HEK293 (cell line): Measurements from ENCODE around the gene PHLDB2.

ENCODE experiments used
- CTCF ChIA-PET: fragments of 350-600 bp; formaldehyde crosslinking; extraction: SDS; loops from one replicate; lab custom pipeline; 2021; ENCODE audit warnings: antibody characterized with exemption; lab: Yijun Ruan, JAX
- POLR2A ChIA-PET: fragments of 300-600 bp; formaldehyde crosslinking; extraction: SDS; loops from one replicate; lab custom pipeline; 2020; ENCODE audit warnings: antibody characterized with exemption, inconsistent platforms; lab: Yijun Ruan, JAX
- H3K27ac ChIP-seq: fragments of 200-500 bp; sonication (Bioruptor generic); 2 replicates; pipeline ENCODE4 v1.5.1; 2014; ENCODE audit warnings: low read depth, low read length, control low read depth, inconsistent platforms; ENCODE audit errors: extremely low read depth
- H3K36me3 ChIP-seq, 2 experiments: fragments of 200-500 bp in 1 of 2; sonication (Bioruptor generic) in 1 of 2; 1 replicate in 1 of 2; 2 replicates in 1 of 2; pipeline ENCODE4 v1.5.1; 2014 to 2017; ENCODE audit warnings: inconsistent platforms in 2 of 2, low read length in 2 of 2; ENCODE audit not compliant: control insufficient read depth in 2 of 2, insufficient read depth in 1 of 2
- H3K4me1 ChIP-seq: fragments of 200-500 bp; sonication (Bioruptor generic); 2 replicates; pipeline ENCODE4 v1.5.1; 2014; ENCODE audit warnings: mild to moderate bottlenecking, low read length, inconsistent platforms; ENCODE audit not compliant: control insufficient read depth, insufficient read depth
- H3K4me3 ChIP-seq: 2 replicates; pipeline ENCODE4 v1.5.1; 2011; ENCODE audit warnings: low read depth, mild to moderate bottlenecking, control low read depth, low read length, moderate library complexity
- H3K9me3 ChIP-seq: fragments of 200-500 bp; sonication (Bioruptor generic); 2 replicates; pipeline ENCODE4 v1.5.1; 2014; ENCODE audit warnings: low read depth, low read length, inconsistent platforms; ENCODE audit not compliant: control insufficient read depth, insufficient read depth
- KLF16 ChIP-seq: fragments of 450-650 bp; formaldehyde crosslinking; IDR thresholded peaks from 2 replicates; pipeline ENCODE4 v1.5.1; 2017; ENCODE audit warnings: missing biosample characterization, missing genetic modification characterization
- KLF7 ChIP-seq: fragments of 450-650 bp; formaldehyde crosslinking; IDR thresholded peaks from 2 replicates; pipeline ENCODE4 v1.5.1; 2016; ENCODE audit warnings: missing biosample characterization, missing genetic modification characterization, borderline replicate concordance
- SCRT2 ChIP-seq: fragments of 450-650 bp; formaldehyde crosslinking; IDR thresholded peaks from 2 replicates; pipeline ENCODE4 v1.5.1; 2016; ENCODE audit warnings: missing biosample characterization, missing genetic modification characterization
- TRIM28 ChIP-seq: IDR thresholded peaks from 2 replicates; pipeline ENCODE4 v1.6.1; 2011; ENCODE audit warnings: low read length, control low read depth, borderline replicate concordance
- ZBTB17 ChIP-seq: fragments of 450-650 bp; formaldehyde crosslinking; IDR thresholded peaks from 2 replicates; pipeline ENCODE4 v1.5.1; 2016; ENCODE audit warnings: missing biosample characterization, missing genetic modification characterization
- ZBTB21 ChIP-seq: fragments of 450-650 bp; formaldehyde crosslinking; IDR thresholded peaks from 2 replicates; pipeline ENCODE4 v1.5.1; 2017; ENCODE audit warnings: missing biosample characterization, missing genetic modification characterization
- ZNF266 ChIP-seq: fragments of 450-650 bp; formaldehyde crosslinking; IDR thresholded peaks from 2 replicates; pipeline ENCODE4 v1.5.1; 2016; ENCODE audit warnings: missing biosample characterization, missing genetic modification characterization, low read depth
- ZNF37A ChIP-seq: fragments of 450-650 bp; IDR thresholded peaks from 2 replicates; pipeline ENCODE4 v1.5.1; 2018; ENCODE audit warnings: missing biosample characterization, missing genetic modification characterization
- ZNF623 ChIP-seq: fragments of 450-650 bp; formaldehyde crosslinking; IDR thresholded peaks from 2 replicates; pipeline ENCODE4 v1.5.1; 2016; ENCODE audit warnings: missing biosample characterization, missing genetic modification characterization
- ZNF654 ChIP-seq: fragments of 450-650 bp; formaldehyde crosslinking; IDR thresholded peaks from 2 replicates; pipeline ENCODE4 v1.5.1; 2016; ENCODE audit warnings: low read depth, missing biosample characterization, missing genetic modification characterization
- ZXDB ChIP-seq: fragments of 450-650 bp; formaldehyde crosslinking; IDR thresholded peaks from 2 replicates; pipeline ENCODE4 v1.5.1; 2016; ENCODE audit warnings: missing biosample characterization, missing genetic modification characterization
- TF ChIP-seq, protein P1 (sequence below): fragments of 450-650 bp; formaldehyde crosslinking; IDR thresholded peaks from 2 replicates; pipeline ENCODE4 v1.5.1; 2016; ENCODE audit warnings: missing biosample characterization, missing genetic modification characterization
- TF ChIP-seq, protein P2 (sequence below): fragments of 450-650 bp; formaldehyde crosslinking; IDR thresholded peaks from 2 replicates; pipeline ENCODE4 v1.5.1; 2016; ENCODE audit warnings: missing biosample characterization, missing genetic modification characterization
- TF ChIP-seq, protein P3 (sequence below): fragments of 450-650 bp; formaldehyde crosslinking; IDR thresholded peaks from 2 replicates; pipeline ENCODE4 v1.5.1; 2016; ENCODE audit warnings: missing biosample characterization, missing genetic modification characterization, low read depth
- TF ChIP-seq, protein P4 (sequence below): fragments of 450-650 bp; formaldehyde crosslinking; IDR thresholded peaks from 2 replicates; pipeline ENCODE4 v1.5.1; 2016; ENCODE audit warnings: missing biosample characterization, missing genetic modification characterization
- TF ChIP-seq, protein P5 (sequence below): fragments of 450-650 bp; formaldehyde crosslinking; IDR thresholded peaks from 2 replicates; pipeline ENCODE4; 2016; ENCODE audit warnings: missing biosample characterization, missing genetic modification characterization
- TF ChIP-seq, protein P6 (sequence below): fragments of 450-650 bp; formaldehyde crosslinking; IDR thresholded peaks from 2 replicates; pipeline ENCODE4 v1.5.1; 2017; ENCODE audit warnings: missing biosample characterization, missing genetic modification characterization

Gene PHLDB2

DNA sequence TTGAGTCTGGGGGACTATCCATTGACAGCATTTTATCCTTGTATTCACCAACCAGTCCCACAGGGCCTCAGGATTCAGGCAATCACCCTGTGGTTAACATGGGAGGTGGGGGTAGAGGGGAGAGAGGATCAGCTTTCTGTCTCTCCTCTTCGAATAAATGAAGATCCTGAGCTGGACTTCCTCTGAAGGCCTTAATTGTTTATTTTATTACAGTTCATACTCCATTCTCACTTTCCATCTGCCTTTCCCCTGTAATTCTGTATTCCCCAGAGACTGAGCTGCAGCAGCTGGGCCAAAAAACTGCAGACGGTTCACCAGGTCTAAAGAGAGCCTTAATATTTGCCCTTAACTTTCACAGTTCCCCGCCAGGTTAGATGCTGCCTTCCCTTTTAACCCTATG, 151.6 kb downstream of the PHLDB2 start:
- H3K36me3 ChIP-seq: no peaks in the 10 kb centered on the region
- POLR2A ChIA-PET: no interaction called here
- H3K9me3 ChIP-seq: no peaks in the 10 kb centered on the region
- H3K4me3 ChIP-seq: no peak overlapping the region
- H3K4me1 ChIP-seq: no peaks in the 10 kb centered on the region
- TF ChIP-seq, protein P1, sequence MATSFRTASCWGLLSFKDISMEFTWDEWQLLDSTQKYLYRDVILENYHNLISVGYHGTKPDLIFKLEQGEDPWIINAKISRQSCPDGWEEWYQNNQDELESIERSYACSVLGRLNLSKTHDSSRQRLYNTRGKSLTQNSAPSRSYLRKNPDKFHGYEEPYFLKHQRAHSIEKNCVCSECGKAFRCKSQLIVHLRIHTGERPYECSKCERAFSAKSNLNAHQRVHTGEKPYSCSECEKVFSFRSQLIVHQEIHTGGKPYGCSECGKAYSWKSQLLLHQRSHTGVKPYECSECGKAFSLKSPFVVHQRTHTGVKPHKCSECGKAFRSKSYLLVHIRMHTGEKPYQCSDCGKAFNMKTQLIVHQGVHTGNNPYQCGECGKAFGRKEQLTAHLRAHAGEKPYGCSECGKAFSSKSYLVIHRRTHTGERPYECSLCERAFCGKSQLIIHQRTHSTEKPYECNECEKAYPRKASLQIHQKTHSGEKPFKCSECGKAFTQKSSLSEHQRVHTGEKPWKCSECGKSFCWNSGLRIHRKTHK (tag by site-specific recombination): no peak
- TF ChIP-seq TRIM28 (no peak), ZBTB17 (tag by site-specific recombination) (no peak), KLF16 (no peak), SCRT2 (tag by site-specific recombination) (no peak)
- TF ChIP-seq, protein P2, sequence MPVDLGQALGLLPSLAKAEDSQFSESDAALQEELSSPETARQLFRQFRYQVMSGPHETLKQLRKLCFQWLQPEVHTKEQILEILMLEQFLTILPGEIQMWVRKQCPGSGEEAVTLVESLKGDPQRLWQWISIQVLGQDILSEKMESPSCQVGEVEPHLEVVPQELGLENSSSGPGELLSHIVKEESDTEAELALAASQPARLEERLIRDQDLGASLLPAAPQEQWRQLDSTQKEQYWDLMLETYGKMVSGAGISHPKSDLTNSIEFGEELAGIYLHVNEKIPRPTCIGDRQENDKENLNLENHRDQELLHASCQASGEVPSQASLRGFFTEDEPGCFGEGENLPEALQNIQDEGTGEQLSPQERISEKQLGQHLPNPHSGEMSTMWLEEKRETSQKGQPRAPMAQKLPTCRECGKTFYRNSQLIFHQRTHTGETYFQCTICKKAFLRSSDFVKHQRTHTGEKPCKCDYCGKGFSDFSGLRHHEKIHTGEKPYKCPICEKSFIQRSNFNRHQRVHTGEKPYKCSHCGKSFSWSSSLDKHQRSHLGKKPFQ: 0 out of 2 replicates have a peak, but pooled peaks have one; percentile 17
- TF ChIP-seq, protein P3, sequence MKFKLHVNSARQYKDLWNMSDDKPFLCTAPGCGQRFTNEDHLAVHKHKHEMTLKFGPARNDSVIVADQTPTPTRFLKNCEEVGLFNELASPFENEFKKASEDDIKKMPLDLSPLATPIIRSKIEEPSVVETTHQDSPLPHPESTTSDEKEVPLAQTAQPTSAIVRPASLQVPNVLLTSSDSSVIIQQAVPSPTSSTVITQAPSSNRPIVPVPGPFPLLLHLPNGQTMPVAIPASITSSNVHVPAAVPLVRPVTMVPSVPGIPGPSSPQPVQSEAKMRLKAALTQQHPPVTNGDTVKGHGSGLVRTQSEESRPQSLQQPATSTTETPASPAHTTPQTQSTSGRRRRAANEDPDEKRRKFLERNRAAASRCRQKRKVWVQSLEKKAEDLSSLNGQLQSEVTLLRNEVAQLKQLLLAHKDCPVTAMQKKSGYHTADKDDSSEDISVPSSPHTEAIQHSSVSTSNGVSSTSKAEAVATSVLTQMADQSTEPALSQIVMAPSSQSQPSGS (tag by site-specific recombination): no peak
- CTCF ChIA-PET: interaction anchor here (0.7 to 1.3 kb wide), 2 partner anchors 22 to 1123 kb away, joined by 3 to 5 read pairs; no protein-coding TSS in a partner anchor
- no peak overlapping the region for H3K27ac ChIP-seq

DNA sequence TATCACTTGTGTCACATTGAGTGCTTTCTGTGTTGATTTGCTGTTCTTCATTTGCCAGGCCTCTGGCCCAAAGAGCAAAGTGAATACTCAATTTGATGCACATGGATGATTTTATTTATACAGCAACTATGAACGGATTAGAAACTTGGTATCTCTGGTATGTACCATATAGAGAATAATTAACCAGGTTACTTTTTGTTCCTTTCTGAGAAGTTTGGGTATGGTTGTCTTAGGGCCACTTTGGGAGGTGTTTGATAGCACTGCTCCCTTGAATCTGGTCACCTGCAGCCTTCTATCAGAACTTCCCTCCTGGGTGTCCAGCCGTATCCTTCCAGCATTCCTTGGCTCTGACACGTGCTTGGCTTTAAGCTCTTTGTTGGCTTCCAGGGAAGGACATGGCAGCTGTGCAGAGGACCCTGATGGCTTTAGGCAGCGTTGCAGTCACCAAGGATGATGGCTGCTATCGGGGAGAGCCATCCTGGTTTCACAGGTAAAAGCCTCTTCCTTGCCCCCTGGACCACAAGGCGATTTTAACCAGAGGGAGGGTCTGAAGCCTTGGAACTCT, 152.4 kb downstream of the PHLDB2 start:
- TF ChIP-seq, protein P4, sequence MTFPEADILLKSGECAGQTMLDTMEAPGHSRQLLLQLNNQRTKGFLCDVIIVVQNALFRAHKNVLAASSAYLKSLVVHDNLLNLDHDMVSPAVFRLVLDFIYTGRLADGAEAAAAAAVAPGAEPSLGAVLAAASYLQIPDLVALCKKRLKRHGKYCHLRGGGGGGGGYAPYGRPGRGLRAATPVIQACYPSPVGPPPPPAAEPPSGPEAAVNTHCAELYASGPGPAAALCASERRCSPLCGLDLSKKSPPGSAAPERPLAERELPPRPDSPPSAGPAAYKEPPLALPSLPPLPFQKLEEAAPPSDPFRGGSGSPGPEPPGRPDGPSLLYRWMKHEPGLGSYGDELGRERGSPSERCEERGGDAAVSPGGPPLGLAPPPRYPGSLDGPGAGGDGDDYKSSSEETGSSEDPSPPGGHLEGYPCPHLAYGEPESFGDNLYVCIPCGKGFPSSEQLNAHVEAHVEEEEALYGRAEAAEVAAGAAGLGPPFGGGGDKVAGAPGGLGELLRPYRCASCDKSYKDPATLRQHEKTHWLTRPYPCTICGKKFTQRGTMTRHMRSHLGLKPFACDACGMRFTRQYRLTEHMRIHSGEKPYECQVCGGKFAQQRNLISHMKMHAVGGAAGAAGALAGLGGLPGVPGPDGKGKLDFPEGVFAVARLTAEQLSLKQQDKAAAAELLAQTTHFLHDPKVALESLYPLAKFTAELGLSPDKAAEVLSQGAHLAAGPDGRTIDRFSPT (tag by site-specific recombination): no peak
- TF ChIP-seq, all 188 proteins: peak for 0
- no peak overlapping the region for H3K4me3 ChIP-seq
- H3K4me1 ChIP-seq: no peaks in the 10 kb centered on the region
- CTCF ChIA-PET: interaction anchor here (0.5 to 4.2 kb wide), 5 partner anchors 7 to 980 kb away, joined by 3 to 35 read pairs (median 28); no protein-coding TSS in a partner anchor
- POLR2A ChIA-PET: no interaction called here
- no peaks in the 10 kb centered on the region for H3K9me3 ChIP-seq
- no peak overlapping the region for H3K27ac ChIP-seq
- no peaks in the 10 kb centered on the region for H3K36me3 ChIP-seq

DNA sequence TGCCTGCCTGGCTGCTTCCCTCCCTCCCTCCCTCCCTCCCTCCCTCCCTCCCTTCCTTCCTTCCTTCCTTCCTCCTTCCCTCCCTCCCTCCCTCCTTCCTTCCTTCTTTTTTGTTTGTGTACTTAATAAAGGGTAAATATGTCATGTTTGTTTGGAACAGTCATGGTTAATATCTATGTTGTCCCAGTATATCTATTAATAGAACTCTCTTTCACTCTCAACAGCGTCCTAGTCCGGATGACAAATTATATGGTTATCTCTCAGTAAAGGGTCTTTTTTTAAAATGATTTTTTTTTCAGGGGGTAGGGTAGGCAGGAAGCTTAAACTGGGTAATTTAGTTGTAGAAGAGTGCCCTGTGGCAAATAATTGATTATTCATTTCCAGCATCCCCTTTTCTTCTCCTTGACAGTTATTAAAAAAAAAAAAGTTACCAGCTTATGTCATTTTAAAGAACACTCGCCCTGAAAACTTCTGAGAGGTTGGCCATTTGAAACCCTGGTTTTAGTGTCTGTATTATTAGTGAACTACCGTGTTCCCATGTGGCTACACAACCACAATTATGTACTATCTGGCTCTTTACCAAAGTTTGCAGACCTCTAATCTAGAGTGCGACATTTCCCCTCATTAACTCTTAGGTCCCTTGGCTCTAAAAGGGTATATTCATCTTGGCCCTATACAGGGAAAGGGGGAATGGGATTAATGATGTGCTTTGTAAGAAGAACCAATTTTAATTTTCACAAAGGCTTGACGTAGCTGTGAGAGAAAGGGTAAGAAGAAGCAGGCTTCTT, 153.3 kb downstream of the PHLDB2 start:
- POLR2A ChIA-PET: interaction anchor here (1.4 kb wide), 1 partner anchor 152 kb away, joined by 3 read pairs; no protein-coding TSS in a partner anchor
- TF ChIP-seq ZXDB (tag by site-specific recombination): no peak
- TF ChIP-seq ZBTB21: no peak
- no peak for TF ChIP-seq ZNF654 (tag by site-specific recombination)
- TF ChIP-seq, protein P1 (tag by site-specific recombination): no peak
- no peak for TF ChIP-seq ZNF37A (tag by site-specific recombination)
- no peak for TF ChIP-seq ZNF623 (tag by site-specific recombination)
- no peak for TF ChIP-seq ZNF266 (tag by site-specific recombination)
- TF ChIP-seq, protein P5, sequence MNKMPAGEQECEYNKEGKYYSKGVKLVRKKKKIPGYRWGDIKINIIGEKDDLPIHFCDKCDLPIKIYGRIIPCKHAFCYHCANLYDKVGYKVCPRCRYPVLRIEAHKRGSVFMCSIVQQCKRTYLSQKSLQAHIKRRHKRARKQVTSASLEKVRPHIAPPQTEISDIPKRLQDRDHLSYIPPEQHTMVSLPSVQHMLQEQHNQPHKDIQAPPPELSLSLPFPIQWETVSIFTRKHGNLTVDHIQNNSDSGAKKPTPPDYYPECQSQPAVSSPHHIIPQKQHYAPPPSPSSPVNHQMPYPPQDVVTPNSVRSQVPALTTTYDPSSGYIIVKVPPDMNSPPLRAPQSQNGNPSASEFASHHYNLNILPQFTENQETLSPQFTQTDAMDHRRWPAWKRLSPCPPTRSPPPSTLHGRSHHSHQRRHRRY (tag by site-specific recombination): no peak
- TF ChIP-seq, protein P6, sequence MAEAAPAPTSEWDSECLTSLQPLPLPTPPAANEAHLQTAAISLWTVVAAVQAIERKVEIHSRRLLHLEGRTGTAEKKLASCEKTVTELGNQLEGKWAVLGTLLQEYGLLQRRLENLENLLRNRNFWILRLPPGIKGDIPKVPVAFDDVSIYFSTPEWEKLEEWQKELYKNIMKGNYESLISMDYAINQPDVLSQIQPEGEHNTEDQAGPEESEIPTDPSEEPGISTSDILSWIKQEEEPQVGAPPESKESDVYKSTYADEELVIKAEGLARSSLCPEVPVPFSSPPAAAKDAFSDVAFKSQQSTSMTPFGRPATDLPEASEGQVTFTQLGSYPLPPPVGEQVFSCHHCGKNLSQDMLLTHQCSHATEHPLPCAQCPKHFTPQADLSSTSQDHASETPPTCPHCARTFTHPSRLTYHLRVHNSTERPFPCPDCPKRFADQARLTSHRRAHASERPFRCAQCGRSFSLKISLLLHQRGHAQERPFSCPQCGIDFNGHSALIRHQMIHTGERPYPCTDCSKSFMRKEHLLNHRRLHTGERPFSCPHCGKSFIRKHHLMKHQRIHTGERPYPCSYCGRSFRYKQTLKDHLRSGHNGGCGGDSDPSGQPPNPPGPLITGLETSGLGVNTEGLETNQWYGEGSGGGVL: no peak
- no peak for TF ChIP-seq KLF7 (tag by site-specific recombination)

More for the DNA sequence above, 153.3 kb downstream of the PHLDB2 start:
- CTCF ChIA-PET: interaction anchor here (0.5 to 4.2 kb wide), 18 partner anchors 8 to 343 kb away, joined by 3 to 35 read pairs (median 6); no protein-coding TSS in a partner anchor
- Histone ChIP-seq H3K27ac (no peak overlapping the region), H3K4me1 (no peaks in the 10 kb centered on the region), H3K9me3 (no peaks in the 10 kb centered on the region), H3K36me3 (no peaks in the 10 kb centered on the region), H3K4me3 (no peak overlapping the region)
